ENCODE results near the gene KIAA1328. TPM values are rescaled to one million over a fixed set of nuclear protein-coding genes. Genes with fewer than 3 reads are reported as not detected.

The KIAA1328 gene
- total RNA-seq, 1 experiment from 2014 or later, result 8.5 TPM

- DNase-seq (ENCODE audit: low read depth), result no peak
Observed at GRCh38 chr18:37276111-37276890, 447.4 kb downstream of the KIAA1328 start.

DNA sequence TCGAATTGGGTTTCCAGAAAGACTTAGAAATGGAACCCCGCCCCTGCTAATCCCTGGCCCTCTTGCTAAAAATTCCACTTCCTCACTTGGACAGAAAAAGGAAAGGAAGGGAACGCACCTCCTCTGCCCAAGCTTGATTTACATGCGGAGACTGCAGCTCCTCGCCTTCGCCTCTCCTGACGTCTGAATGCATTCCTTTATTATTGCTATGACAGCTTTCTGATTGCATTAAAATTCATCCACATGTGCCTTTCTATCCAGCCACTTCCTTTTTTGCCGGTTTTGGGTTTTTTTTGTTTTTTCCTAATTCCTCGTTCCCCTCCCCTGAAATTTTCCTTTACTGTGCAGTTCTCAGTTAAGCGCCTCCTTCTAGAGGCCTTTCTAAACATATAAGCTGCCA lies 448.9 kb downstream of the KIAA1328 start:
- DNase-seq (ENCODE audit: low read depth), result no peak

Other genes starting within 250 kb of the KIAA1328 start
- gene TPGS2, start 125 bp upstream of the KIAA1328 start, total RNA-seq (2014; rRNA removed; shearing (Covaris generic)), result 207 and 216 TPM in 2 replicates

Data from RPMI7951 (cell line).